Thoracic aorta (tissue), 2 donors: ENCODE data around the gene OBSCN. TPM values are rescaled to one million over a fixed set of nuclear protein-coding genes. Genes with fewer than 3 reads are reported as not detected.

Experiments used
- ATAC-seq: fragments of 150-250 bp; one replicate; pipeline ENCODE4 v1.8.0; 2017; ENCODE audit warnings: low read depth; ENCODE audit not compliant: insufficient number of reproducible peaks, low FRiP score
- DNase-seq: peaks from one replicate; pipeline ENCODE4 v3.0.0-alpha.2; 2020; ENCODE audit warnings: low spot score
- H3K27ac ChIP-seq, 2 donors: fragments of 200-600 bp; sonication (generic); 1 replicate in 1 of 2; 2 replicates in 1 of 2; pipeline ENCODE4 v1.5.1; 2016; ENCODE audit warnings: mild to moderate bottlenecking in 2 of 2, moderate library complexity in 2 of 2
- H3K27me3 ChIP-seq: fragments of 200-600 bp; sonication (generic); replicated peaks from 2 replicates; pipeline ENCODE4 v1.6.0; 2016; ENCODE audit warnings: mild to moderate bottlenecking; ENCODE audit not compliant: insufficient read depth
- H3K36me3 ChIP-seq: fragments of 200-600 bp; sonication (generic); one replicate; pipeline ENCODE4 v1.5.1; 2016
- H3K4me1 ChIP-seq, 2 donors: fragments of 200-600 bp; sonication (generic); 1 replicate in 1 of 2; 2 replicates in 1 of 2; pipeline versions ENCODE4 v1.5.1 to v1.6.0; 2016; ENCODE audit warnings: low read depth in 2 of 2, mild to moderate bottlenecking in 1 of 2; ENCODE audit not compliant: control insufficient read depth in 1 of 2
- H3K4me3 ChIP-seq: fragments of 200-600 bp; sonication (generic); 2 replicates; pipeline ENCODE4 v1.5.1; 2016; ENCODE audit warnings: mild to moderate bottlenecking
- H3K9me3 ChIP-seq: fragments of 200-600 bp; sonication (generic); 2 replicates; pipeline ENCODE4 v1.5.1; 2016
- CTCF ChIP-seq: fragments of 200-600 bp; sonication (generic); IDR thresholded peaks from one replicate; pipeline ENCODE4 v1.5.1; 2019; ENCODE audit warnings: antibody characterized with exemption
- total RNA-seq, 2 donors: library from RNA; depleted of rRNA; stranded (reverse); fragments of >200 nt; gene quantifications; one replicate each; pipeline versions ENCODE4 v1.1.0 to v1.2.3, GENCODE V29; 2016

Gene OBSCN
- total RNA-seq, 2 donors from 2014 or later = 22.3 to 40.2 TPM

DNA sequence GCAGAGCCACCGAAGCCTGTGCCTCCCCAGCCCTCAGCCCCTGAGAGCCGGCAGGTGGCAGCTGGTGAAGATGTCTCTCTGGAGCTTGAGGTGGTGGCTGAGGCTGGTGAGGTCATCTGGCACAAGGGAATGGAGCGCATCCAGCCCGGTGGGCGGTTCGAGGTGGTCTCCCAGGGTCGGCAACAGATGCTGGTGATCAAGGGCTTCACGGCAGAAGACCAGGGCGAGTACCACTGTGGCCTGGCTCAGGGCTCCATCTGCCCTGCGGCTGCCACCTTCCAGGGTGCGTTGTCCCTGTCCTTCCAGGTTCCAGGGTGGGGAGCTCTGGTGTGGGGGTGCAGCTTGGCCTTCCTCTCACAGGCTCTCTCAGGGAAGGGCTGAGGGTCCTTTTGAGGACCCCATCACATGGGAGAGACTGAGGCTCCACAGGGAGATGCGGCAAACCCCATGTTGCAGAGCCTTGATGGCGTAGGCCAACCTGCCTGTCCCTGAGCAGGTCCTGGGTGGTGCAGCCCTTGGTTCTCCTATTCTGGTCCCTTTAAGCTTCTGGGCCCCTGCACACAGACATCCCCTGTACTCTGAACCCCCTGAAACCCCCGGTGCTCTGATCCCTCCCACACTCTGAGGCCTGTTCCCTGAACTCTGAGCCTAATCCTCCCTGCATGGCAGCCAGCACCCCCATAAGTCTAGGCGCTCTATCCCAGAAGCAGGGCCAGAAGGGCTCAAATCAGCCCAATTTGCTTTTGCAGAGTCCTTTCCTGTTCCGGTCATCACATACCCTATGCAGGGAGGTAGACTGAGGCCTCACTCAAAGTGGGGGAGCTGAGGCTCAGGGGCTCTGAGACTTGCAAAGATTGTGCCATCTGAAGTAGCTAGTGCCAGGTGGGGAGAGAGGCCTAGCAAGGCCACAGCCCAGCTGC, 110.3 kb downstream of the OBSCN start:
- no peak overlapping the region for H3K4me3 ChIP-seq
- TF ChIP-seq CTCF = no peak
- ATAC-seq (no peak), DNase-seq (no peak)
- no peaks in the 10 kb centered on the region for H3K36me3 ChIP-seq
- no peaks in the 10 kb centered on the region for H3K9me3 ChIP-seq
- H3K27ac ChIP-seq = no peak overlapping the region
- no peaks in the 10 kb centered on the region for H3K4me1 ChIP-seq
- no peaks in the 10 kb centered on the region for H3K27me3 ChIP-seq

- H3K27ac ChIP-seq = no peak overlapping the region
- ATAC-seq (no peak), DNase-seq (no peak)
- TF ChIP-seq CTCF = no peak
- H3K4me1 ChIP-seq = no peaks in the 10 kb centered on the region
- no peaks in the 10 kb centered on the region for H3K36me3 ChIP-seq
- H3K9me3 ChIP-seq = no peaks in the 10 kb centered on the region
- no peaks in the 10 kb centered on the region for H3K27me3 ChIP-seq
- H3K4me3 ChIP-seq = no peak overlapping the region
Observed at GRCh38 chr1:228318823-228319241, 111.0 kb downstream of the OBSCN start.

DNA sequence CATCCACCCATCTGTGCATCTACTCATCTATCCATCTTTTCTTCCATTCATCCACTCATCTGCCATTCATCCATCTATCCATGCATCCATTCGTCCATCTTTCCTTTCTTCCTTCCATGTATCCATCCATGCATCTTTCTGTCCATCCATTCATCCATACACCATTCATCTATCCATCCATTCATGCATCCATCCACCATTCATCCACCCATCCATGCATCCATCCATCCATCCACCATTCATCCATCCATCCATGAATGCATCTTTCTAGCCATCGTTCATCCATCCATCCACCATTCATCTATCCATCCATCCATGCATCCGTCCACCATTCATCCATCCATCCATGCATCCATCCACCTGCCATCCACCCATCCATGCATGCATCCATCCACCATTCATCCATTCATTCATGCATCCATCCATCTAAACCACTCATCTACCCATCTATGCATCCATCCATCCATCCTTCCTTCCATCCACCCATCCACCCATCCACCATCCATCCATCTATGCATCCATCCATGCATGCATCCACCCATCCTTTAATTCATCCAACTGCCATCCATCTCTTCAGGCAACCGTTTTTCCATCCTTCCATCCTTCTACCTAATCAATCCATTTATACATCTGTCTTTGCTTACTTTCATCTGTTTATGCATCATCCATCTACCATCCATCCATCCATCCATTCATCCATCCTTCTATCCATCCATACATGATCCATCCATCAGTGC, 111.7 kb downstream of the OBSCN start:
- Histone ChIP-seq H3K36me3 (no peaks in the 10 kb centered on the region), H3K9me3 (no peaks in the 10 kb centered on the region), H3K4me1 (no peaks in the 10 kb centered on the region), H3K4me3 (no peak overlapping the region), H3K27ac (no peak overlapping the region), H3K27me3 (no peaks in the 10 kb centered on the region)
- TF ChIP-seq CTCF = no peak
- ATAC-seq (no peak), DNase-seq (no peak)

- no peak for ATAC-seq
- no peaks in the 10 kb centered on the region for H3K4me1 ChIP-seq
- TF ChIP-seq CTCF = no peak
- no peaks in the 10 kb centered on the region for H3K27me3 ChIP-seq
- no peak for DNase-seq
- no peaks in the 10 kb centered on the region for H3K36me3 ChIP-seq
- H3K4me3 ChIP-seq = no peak overlapping the region
- H3K27ac ChIP-seq = no peak overlapping the region
- no peaks in the 10 kb centered on the region for H3K9me3 ChIP-seq
Observed at GRCh38 chr1:228320394-228320793, 112.5 kb downstream of the OBSCN start.

DNA sequence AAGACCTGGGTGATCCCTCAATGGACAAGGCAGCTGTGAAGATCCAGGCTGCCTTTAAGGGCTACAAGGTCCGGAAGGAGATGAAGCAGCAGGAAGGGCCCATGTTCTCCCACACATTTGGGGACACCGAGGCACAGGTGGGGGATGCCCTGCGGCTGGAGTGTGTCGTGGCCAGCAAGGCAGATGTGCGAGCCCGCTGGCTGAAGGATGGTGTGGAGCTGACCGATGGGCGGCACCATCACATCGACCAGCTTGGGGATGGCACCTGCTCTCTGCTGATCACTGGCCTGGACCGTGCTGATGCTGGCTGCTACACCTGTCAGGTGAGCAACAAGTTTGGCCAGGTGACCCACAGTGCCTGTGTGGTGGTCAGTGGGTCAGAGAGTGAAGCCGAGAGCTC, 113.6 kb downstream of the OBSCN start:
- DNase-seq (no peak), ATAC-seq (no peak)
- Histone ChIP-seq H3K36me3 (no peaks in the 10 kb centered on the region), H3K27me3 (no peaks in the 10 kb centered on the region), H3K27ac (no peak overlapping the region), H3K4me1 (no peaks in the 10 kb centered on the region), H3K9me3 (no peaks in the 10 kb centered on the region), H3K4me3 (no peak overlapping the region)
- no peak for TF ChIP-seq CTCF
